Peyer's patch (tissue), 4 donors: ENCODE results near the gene SLC5A11. TPM values are rescaled to one million over a fixed set of nuclear protein-coding genes. Genes with fewer than 3 reads are reported as not detected.

Source experiments
- DNase-seq, 3 donors: peaks; one replicate each; pipeline ENCODE4 v3.0.0-alpha.2; 2017 to 2019
- H3K27ac ChIP-seq, 4 donors: fragments of 200-600 bp; sonication (generic); one replicate each; pipeline ENCODE4 v1.5.1; 2016 to 2019
- H3K27me3 ChIP-seq, 2 donors: fragments of 200-600 bp; sonication (generic); one replicate each; pipeline ENCODE4 v1.5.1; 2019
- H3K36me3 ChIP-seq, 3 donors: fragments of 200-600 bp; sonication (generic); one replicate each; pipeline ENCODE4 v1.5.1; 2016 to 2019
- H3K4me1 ChIP-seq, 4 donors: fragments of 200-600 bp; sonication (generic); one replicate each; pipeline ENCODE4 v1.5.1; 2016 to 2019
- H3K4me3 ChIP-seq, 4 donors: fragments of 200-600 bp; sonication (generic); 1 replicate in 3 of 4; 2 replicates in 1 of 4; pipeline ENCODE4 v1.5.1; 2016 to 2019; ENCODE audit warnings: mild to moderate bottlenecking in 1 of 4
- H3K9me3 ChIP-seq, 4 donors: fragments of 200-600 bp; sonication (generic); one replicate each; pipeline ENCODE4 v1.5.1; 2016 to 2019; ENCODE audit warnings: mild to moderate bottlenecking in 1 of 4
- CTCF ChIP-seq, 6 experiments: fragments of 450-650 bp in 4 of 6; fragments of 200-600 bp in 2 of 6; sonication (generic) in 1 of 6; IDR thresholded peaks; one replicate each; pipeline ENCODE4 v1.5.1; 2017 to 2019; ENCODE audit warnings: antibody characterized with exemption in 6 of 6, mild to moderate bottlenecking in 3 of 6, moderate library complexity in 1 of 6
- POLR2A ChIP-seq, 2 donors: fragments of 450-650 bp; IDR thresholded peaks; one replicate each; pipeline ENCODE4 v1.5.1; 2017; ENCODE audit warnings: antibody characterized with exemption in 2 of 2, mild to moderate bottlenecking in 2 of 2, moderate library complexity in 2 of 2
- total RNA-seq, 4 donors: library from RNA; depleted of rRNA; stranded (reverse); fragments of >200 nt; gene quantifications; one replicate each; pipeline ENCODE4 v1.1.0, GENCODE V29; 2016

SLC5A11 gene
- total RNA-seq, 4 donors from 2014 or later: 1.7 to 138 (median 88.6) TPM

GRCh38 chr16:24915576-24915975 lies 69.8 kb downstream of the SLC5A11 start:
- Histone ChIP-seq H3K36me3 (peaks cover 0 to 29% (median 0%) of the 10 kb centered on the region in 3 donors), H3K27me3 (no peaks in the 10 kb centered on the region)

GRCh38 chr16:24917236-24917635 lies 71.5 kb downstream of the SLC5A11 start:
- H3K4me1 ChIP-seq: no peaks in the 10 kb centered on the region
- no peak overlapping the region for H3K4me3 ChIP-seq
- peaks cover 0 to 46% (median 0%) of the 10 kb centered on the region in 3 donors for H3K36me3 ChIP-seq
- DNase-seq: no peak
- TF ChIP-seq CTCF (IDR thresholded peaks at IDR 0.05): no peak
- no peak for TF ChIP-seq POLR2A (IDR thresholded peaks at IDR 0.05)
- no peaks in the 10 kb centered on the region for H3K27me3 ChIP-seq
- no peak overlapping the region for H3K27ac ChIP-seq
- H3K9me3 ChIP-seq: no peaks in the 10 kb centered on the region

More at GRCh38 chr16:24915576-24915975, 69.8 kb downstream of the SLC5A11 start:
- Histone ChIP-seq H3K9me3 (no peaks in the 10 kb centered on the region), H3K4me3 (no peak overlapping the region), H3K27ac (no peak overlapping the region), H3K4me1 (no peaks in the 10 kb centered on the region)
- no peak for DNase-seq
- TF ChIP-seq POLR2A (IDR thresholded peaks at IDR 0.05) (no peak), CTCF (IDR thresholded peaks at IDR 0.05) (no peak)

DNA sequence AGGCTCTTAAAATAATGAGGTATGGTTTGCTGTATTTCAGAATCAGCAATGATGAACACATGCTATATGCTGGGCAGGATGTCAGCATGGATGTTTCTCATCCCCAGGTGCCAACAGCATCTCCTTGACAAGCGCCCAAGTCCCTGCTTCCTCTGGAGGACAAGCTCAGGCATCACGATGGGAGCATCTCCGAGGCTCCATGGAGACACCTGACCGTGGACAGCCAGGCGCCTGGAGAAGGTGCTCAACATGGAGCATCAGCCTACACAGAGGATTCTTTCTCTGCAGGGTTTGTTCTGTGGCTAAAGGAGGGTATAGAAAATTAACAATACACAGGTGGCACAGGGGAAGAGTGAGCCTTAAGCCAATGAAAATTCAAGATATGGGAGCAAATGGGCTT lies 72.1 kb downstream of the SLC5A11 start:
- H3K4me1 ChIP-seq: no peaks in the 10 kb centered on the region
- no peak for TF ChIP-seq CTCF (IDR thresholded peaks at IDR 0.05)
- TF ChIP-seq POLR2A (IDR thresholded peaks at IDR 0.05): no peak
- no peak overlapping the region for H3K27ac ChIP-seq
- H3K36me3 ChIP-seq: peaks cover 0 to 51% (median 0%) of the 10 kb centered on the region in 3 donors
- H3K27me3 ChIP-seq: no peaks in the 10 kb centered on the region
- H3K9me3 ChIP-seq: no peaks in the 10 kb centered on the region
- H3K4me3 ChIP-seq: no peak overlapping the region
- DNase-seq: no peak

DNA sequence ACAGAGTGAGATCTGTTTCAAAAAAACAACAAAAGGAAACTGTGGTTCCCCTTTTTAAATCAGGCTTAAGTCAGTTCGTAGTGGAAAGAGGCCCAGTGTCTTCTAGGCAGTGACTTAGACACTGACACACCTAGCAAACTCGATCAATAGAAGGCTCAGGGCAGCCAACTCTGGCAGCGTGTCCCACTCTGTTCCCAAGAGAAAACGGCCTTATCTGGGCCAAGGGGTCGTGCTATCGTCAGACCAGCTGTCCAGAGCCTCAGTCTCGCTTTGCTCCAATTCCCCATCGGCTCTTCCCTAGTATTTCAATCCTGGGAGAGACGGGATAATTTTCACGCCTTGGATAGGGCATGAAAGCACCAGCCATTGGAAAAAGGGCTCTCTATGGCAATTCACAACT lies 72.9 kb downstream of the SLC5A11 start:
- Histone ChIP-seq H3K27ac (no peak overlapping the region), H3K27me3 (no peaks in the 10 kb centered on the region), H3K4me3 (no peak overlapping the region), H3K4me1 (no peaks in the 10 kb centered on the region), H3K9me3 (no peaks in the 10 kb centered on the region), H3K36me3 (peaks cover 0 to 58% (median 0%) of the 10 kb centered on the region in 3 donors)
- TF ChIP-seq POLR2A (IDR thresholded peaks at IDR 0.05) (no peak), CTCF (IDR thresholded peaks at IDR 0.05) (no peak)
- DNase-seq: no peak

- no peak overlapping the region for H3K4me3 ChIP-seq
- no peaks in the 10 kb centered on the region for H3K9me3 ChIP-seq
These were observed 73.8 kb downstream of the SLC5A11 start for GRCh38 chr16:24919536-24919935.

More at GRCh38 chr16:24919536-24919935, 73.8 kb downstream of the SLC5A11 start:
- TF ChIP-seq POLR2A (IDR thresholded peaks at IDR 0.05) (no peak), CTCF (IDR thresholded peaks at IDR 0.05) (no peak)
- Histone ChIP-seq H3K27ac (no peak overlapping the region), H3K27me3 (no peaks in the 10 kb centered on the region), H3K36me3 (peaks cover 0 to 62% (median 0%) of the 10 kb centered on the region in 3 donors), H3K4me1 (no peaks in the 10 kb centered on the region)
- no peak for DNase-seq
